ENCODE measurements around the gene GPR146.

DNA sequence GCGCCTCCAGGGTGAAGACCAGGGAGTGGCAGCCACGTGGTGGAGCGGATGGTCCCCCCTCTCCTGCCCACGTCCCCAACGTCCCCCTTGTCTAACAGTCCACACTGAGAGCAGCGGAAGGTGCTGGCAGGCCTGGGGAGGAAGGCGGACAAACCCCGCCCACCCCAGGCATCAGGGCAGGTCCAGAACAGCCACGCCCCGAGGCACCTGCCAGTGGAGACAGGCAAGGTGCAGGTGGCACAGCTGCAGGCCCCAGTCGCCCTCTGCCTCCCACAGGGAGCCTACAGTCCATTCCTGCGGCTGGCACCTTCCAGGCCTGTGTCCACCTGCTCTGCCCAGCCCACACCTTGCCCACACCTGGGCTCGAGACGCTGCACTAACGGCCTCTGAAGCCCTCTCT lies 36.4 kb upstream of the GPR146 start:
- TF ChIP-seq, protein P1, sequence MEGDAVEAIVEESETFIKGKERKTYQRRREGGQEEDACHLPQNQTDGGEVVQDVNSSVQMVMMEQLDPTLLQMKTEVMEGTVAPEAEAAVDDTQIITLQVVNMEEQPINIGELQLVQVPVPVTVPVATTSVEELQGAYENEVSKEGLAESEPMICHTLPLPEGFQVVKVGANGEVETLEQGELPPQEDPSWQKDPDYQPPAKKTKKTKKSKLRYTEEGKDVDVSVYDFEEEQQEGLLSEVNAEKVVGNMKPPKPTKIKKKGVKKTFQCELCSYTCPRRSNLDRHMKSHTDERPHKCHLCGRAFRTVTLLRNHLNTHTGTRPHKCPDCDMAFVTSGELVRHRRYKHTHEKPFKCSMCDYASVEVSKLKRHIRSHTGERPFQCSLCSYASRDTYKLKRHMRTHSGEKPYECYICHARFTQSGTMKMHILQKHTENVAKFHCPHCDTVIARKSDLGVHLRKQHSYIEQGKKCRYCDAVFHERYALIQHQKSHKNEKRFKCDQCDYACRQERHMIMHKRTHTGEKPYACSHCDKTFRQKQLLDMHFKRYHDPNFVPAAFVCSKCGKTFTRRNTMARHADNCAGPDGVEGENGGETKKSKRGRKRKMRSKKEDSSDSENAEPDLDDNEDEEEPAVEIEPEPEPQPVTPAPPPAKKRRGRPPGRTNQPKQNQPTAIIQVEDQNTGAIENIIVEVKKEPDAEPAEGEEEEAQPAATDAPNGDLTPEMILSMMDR (IDR thresholded peaks at IDR 0.05) = no peak
- TF ChIP-seq NR1H2 (CRISPR knock-in tag; IDR thresholded peaks at IDR 0.05) = no peak
- TF ChIP-seq NR2C2 (CRISPR knock-in tag; IDR thresholded peaks at IDR 0.05) = no peak
- TF ChIP-seq GABPB1 (CRISPR knock-in tag; IDR thresholded peaks at IDR 0.05) = no peak
- TF ChIP-seq ATF6 (CRISPR knock-in tag; IDR thresholded peaks at IDR 0.05) = no peak
- TF ChIP-seq ZNF263 (CRISPR knock-in tag; IDR thresholded peaks at IDR 0.05; ENCODE audit: low read depth) = no peak
- no peak for TF ChIP-seq ATF2 (CRISPR knock-in tag; IDR thresholded peaks at IDR 0.05; ENCODE audit: borderline replicate concordance, low read depth)
